ENCODE results near the gene ZNF654.

DNA sequence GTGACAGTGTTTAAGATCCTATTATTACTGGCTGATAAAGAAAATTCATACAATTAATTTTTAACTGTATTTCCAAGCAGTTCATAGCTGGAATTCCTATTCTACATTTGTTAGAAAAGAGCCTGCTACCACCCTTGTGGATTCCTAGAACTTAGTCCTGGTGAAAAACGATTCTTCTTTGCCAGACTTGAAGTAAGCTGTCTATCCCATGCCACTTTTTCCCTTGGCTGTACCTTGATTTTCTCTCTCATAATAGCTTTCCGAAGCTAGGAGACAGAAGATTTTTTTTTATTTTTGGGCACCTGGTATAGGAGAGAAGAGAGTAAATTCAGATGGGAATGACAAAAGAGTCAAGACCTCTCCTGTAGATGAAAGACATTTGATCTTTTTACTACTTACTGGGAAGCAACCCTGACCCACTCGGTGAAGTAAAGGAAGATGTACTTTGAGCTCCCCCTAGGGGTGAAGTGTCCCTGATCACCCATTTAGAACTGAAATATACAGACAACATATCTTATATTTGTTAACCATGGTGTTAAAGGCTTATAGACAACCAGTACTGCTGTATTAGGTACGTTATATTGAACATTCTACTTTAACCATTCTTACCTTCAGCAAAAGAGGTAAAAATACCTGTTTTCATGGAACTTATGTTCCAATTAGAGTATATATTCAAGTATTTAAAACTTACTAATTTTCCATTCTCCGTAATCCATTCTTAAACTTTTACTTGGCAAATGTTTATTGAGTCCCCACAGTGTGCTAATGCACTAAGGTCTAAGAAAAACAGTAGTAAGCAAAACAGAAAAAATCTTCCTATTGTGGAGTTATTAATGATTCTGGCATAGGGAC lies 54.5 kb downstream of the ZNF654 start:
- no peak for TF ChIP-seq POLR2A (IDR thresholded peaks at IDR 0.05)
- TF ChIP-seq, protein P1, sequence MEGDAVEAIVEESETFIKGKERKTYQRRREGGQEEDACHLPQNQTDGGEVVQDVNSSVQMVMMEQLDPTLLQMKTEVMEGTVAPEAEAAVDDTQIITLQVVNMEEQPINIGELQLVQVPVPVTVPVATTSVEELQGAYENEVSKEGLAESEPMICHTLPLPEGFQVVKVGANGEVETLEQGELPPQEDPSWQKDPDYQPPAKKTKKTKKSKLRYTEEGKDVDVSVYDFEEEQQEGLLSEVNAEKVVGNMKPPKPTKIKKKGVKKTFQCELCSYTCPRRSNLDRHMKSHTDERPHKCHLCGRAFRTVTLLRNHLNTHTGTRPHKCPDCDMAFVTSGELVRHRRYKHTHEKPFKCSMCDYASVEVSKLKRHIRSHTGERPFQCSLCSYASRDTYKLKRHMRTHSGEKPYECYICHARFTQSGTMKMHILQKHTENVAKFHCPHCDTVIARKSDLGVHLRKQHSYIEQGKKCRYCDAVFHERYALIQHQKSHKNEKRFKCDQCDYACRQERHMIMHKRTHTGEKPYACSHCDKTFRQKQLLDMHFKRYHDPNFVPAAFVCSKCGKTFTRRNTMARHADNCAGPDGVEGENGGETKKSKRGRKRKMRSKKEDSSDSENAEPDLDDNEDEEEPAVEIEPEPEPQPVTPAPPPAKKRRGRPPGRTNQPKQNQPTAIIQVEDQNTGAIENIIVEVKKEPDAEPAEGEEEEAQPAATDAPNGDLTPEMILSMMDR (IDR thresholded peaks at IDR 0.05), result peak; percentile 61 to 72 (median 64)
